DOHH2 (cell line): ENCODE measurements around the gene TNPO3.

Source experiments
- H3F3A ChIP-seq: fragments of 200-600 bp; sonication (generic), shearing (Covaris generic); 2 replicates; pipeline ENCODE4 v1.6.0; 2016; ENCODE audit warnings: antibody characterized with exemption, mild to moderate bottlenecking; ENCODE audit not compliant: control insufficient read depth, insufficient read depth
- H3K27ac ChIP-seq: fragments of 200-600 bp; sonication (generic); 2 replicates; pipeline ENCODE4 v1.5.1; 2014; ENCODE audit warnings: low read depth, mild to moderate bottlenecking, low read length, moderate library complexity
- H3K27me3 ChIP-seq: fragments of 200-600 bp; sonication (generic); 2 replicates; pipeline ENCODE4 v1.6.1; 2014; ENCODE audit warnings: mild to moderate bottlenecking, low read length, mixed read lengths; ENCODE audit not compliant: control insufficient read depth
- H3K36me3 ChIP-seq: fragments of 200-600 bp; sonication (generic); 2 replicates; pipeline ENCODE4 v1.6.1; 2014; ENCODE audit warnings: mild to moderate bottlenecking, low read length, moderate library complexity, mixed read lengths; ENCODE audit not compliant: control insufficient read depth
- H3K4me1 ChIP-seq: fragments of 200-600 bp; sonication (generic); 2 replicates; pipeline ENCODE4 v1.6.1; 2014; ENCODE audit warnings: mild to moderate bottlenecking, low read length, mixed read lengths; ENCODE audit not compliant: control insufficient read depth
- H3K4me2 ChIP-seq: fragments of 200-600 bp; sonication (generic); 2 replicates; pipeline ENCODE4 v1.6.0; 2014; ENCODE audit warnings: mild to moderate bottlenecking, low read length, moderate library complexity
- H3K4me3 ChIP-seq: fragments of 200-600 bp; sonication (generic); 2 replicates; pipeline ENCODE4 v1.5.1; 2014; ENCODE audit warnings: mild to moderate bottlenecking, low read length, mixed read lengths
- H3K79me2 ChIP-seq: fragments of 200-600 bp; sonication (generic); 2 replicates; pipeline ENCODE4 v1.6.1; 2014; ENCODE audit warnings: mild to moderate bottlenecking, low read length, mixed read lengths; ENCODE audit not compliant: control insufficient read depth
- H3K9me2 ChIP-seq: fragments of 200-600 bp; sonication (generic); replicated peaks from 2 replicates; pipeline ENCODE4 v1.6.1; 2014; ENCODE audit warnings: mild to moderate bottlenecking, low read length, mixed read lengths; ENCODE audit not compliant: control insufficient read depth
- H3K9me3 ChIP-seq: fragments of 200-600 bp; sonication (generic); 2 replicates; pipeline ENCODE4 v1.6.1; 2014; ENCODE audit warnings: antibody characterized with exemption, low read length, mixed read lengths; ENCODE audit not compliant: control insufficient read depth, insufficient read depth
- H4K20me1 ChIP-seq: fragments of 200-600 bp; sonication (generic); 2 replicates; pipeline ENCODE4 v1.6.0; 2014; ENCODE audit warnings: low read depth, mild to moderate bottlenecking, antibody characterized with exemption, low read length, moderate library complexity; ENCODE audit not compliant: control insufficient read depth, insufficient read depth
- CTCF ChIP-seq: fragments of 200-600 bp; sonication (generic); IDR thresholded peaks from one replicate; pipeline ENCODE4 v1.5.1; 2014; ENCODE audit warnings: antibody characterized with exemption, mild to moderate bottlenecking, low read depth, low read length; ENCODE audit not compliant: poor library complexity, severe bottlenecking
- EZH2phosphoT487 ChIP-seq: fragments of 200-600 bp; sonication (generic); IDR thresholded peaks from 2 replicates; pipeline ENCODE4 v1.6.1; 2017; ENCODE audit warnings: borderline replicate concordance, mild to moderate bottlenecking, antibody characterized with exemption, low read length, moderate library complexity, mixed read lengths

Gene TNPO3

GRCh38 chr7:128917122-128917521, 137.8 kb downstream of the TNPO3 start:
- H3K79me2 ChIP-seq = no peaks in the 10 kb centered on the region
- H3K27ac ChIP-seq = no peak overlapping the region
- peaks cover 10% of the 10 kb centered on the region for H3K4me1 ChIP-seq
- H3K9me2 ChIP-seq = no peaks in the 10 kb centered on the region
- no peak overlapping the region for H3K4me3 ChIP-seq
- no peaks in the 10 kb centered on the region for H3F3A ChIP-seq
- H3K27me3 ChIP-seq = peaks cover 56% of the 10 kb centered on the region
- no peaks in the 10 kb centered on the region for H3K36me3 ChIP-seq
- H3K9me3 ChIP-seq = no peaks in the 10 kb centered on the region
- TF ChIP-seq EZH2phosphoT487 (no peak), CTCF (no peak)
- H3K4me2 ChIP-seq = no peak overlapping the region
- no peaks in the 10 kb centered on the region for H4K20me1 ChIP-seq

DNA sequence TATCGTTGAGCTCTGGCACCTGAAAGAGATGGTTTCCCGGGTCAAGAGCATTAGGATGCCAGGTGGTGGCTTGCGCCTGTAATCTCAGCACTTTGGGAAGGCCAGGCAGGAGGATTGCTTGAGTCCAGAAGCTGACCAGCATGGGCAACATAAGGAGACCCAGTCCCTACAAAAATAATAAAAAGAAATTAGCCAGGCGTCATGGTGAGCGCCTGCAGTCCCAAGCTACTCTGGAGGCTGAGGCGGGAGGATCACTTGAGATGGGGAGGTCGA, 138.3 kb downstream of the TNPO3 start:
- H4K20me1 ChIP-seq = no peaks in the 10 kb centered on the region
- TF ChIP-seq EZH2phosphoT487 (no peak), CTCF (no peak)
- H3K79me2 ChIP-seq = no peaks in the 10 kb centered on the region
- no peak overlapping the region for H3K27ac ChIP-seq
- peaks cover 53% of the 10 kb centered on the region for H3K27me3 ChIP-seq
- H3K4me2 ChIP-seq = no peak overlapping the region
- H3K4me3 ChIP-seq = no peak overlapping the region
- peaks cover 10% of the 10 kb centered on the region for H3K4me1 ChIP-seq
- no peaks in the 10 kb centered on the region for H3F3A ChIP-seq
- no peaks in the 10 kb centered on the region for H3K36me3 ChIP-seq
- no peaks in the 10 kb centered on the region for H3K9me2 ChIP-seq
- H3K9me3 ChIP-seq = no peaks in the 10 kb centered on the region

DNA sequence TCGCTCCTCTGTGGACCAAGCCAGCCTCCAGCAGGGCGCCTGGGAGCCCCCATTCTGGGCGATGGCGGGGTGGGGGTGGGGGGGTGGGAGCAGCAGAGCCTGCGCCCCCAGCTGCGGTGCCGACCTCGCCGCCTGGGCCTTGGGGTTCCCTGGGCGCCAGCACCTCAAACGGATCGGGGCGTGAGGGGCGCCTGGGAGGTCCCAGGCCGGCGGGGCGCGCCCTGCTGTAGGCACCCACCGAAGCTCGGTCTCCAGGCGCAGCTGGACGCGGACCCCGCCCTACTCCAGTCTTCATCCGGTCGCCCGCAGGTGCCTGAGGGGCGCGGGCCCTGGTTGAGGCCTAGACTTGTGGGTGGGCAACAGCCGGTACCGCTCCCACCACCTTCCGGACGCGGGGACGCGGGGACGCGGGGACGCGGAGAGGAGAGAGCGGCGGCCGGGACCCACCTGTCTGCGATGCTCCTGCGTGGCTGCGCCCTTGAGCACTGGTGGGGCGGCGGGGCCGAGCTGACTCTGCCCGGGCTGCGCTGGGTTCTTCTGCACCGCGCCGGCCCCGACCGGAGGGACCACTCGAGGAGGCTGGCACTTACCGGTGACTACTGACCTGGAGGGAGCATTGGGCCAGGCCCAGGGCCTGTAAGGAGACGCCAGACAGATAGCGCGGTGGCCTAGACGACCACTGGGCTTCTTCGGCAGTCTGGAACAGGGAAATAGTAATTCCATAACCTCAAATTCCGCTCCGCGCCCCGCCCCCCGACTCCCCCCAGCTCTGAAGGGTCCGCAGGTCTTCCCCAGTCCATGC, 138.9 kb downstream of the TNPO3 start:
- no peaks in the 10 kb centered on the region for H3K36me3 ChIP-seq
- H3K4me1 ChIP-seq = peaks cover 10% of the 10 kb centered on the region

More for the DNA sequence above, 138.9 kb downstream of the TNPO3 start:
- no peaks in the 10 kb centered on the region for H3K9me3 ChIP-seq
- H4K20me1 ChIP-seq = no peaks in the 10 kb centered on the region
- peaks cover 51% of the 10 kb centered on the region for H3K27me3 ChIP-seq
- no peak overlapping the region for H3K27ac ChIP-seq
- no peaks in the 10 kb centered on the region for H3K79me2 ChIP-seq
- TF ChIP-seq CTCF (no peak), EZH2phosphoT487 (no peak)
- H3K4me2 ChIP-seq = no peak overlapping the region
- H3K9me2 ChIP-seq = no peaks in the 10 kb centered on the region
- no peaks in the 10 kb centered on the region for H3F3A ChIP-seq
- no peak overlapping the region for H3K4me3 ChIP-seq
